ENCODE results near the gene ALX4. TPM values are rescaled to one million over a fixed set of nuclear protein-coding genes. Genes with fewer than 3 reads are reported as not detected.
A peak's percentile ranks its signal among the peaks of the same experiment; 100 is the strongest.

ALX4 gene
- total and polyA plus RNA-seq, 5 donors from 2014 or later = not detected

DNA sequence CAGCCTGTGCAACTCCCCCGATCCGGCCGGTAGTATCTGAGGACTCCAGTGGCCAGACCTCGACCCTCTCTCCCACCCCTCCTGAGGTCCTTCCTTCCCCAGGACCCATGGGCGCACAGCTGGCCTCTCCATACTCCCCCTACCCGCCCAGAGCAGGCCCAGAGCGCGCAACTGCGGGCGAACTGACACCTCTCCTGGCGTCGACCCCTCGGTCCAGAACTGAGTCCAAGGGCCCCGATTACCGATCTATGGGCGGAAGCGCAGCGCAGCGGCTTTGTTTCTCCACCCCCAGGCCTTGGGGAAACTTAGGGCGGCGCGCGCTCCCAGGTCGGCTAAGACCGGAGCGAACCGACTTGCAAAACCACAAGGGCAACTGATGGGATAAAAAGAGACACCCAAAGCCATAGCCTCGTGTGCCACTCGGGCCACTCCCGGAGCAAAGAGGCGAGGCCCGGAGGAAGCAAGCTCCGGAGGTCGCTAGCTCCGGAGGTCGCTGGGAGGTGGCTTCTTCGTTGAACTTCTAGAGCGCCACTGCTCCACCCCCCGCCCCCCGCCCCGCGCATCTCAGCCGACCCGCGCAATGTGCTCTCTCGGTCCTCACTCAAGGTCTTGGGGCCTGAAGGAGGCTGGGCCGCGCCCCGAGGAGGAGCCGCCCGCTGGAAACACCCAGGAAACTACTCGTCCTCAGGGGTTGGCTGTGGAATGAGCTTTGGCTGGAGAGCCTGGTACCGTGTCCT lies 9.8 kb upstream of the ALX4 start:
- H3K4me3 ChIP-seq (ENCODE audit: low read depth, low read length) = no peak overlapping the region
- Mint-ChIP-seq H3K9me3 (peaks cover 0 to 8% (median 0%) of the 10 kb centered on the region in 7 donors), H3K4me3 (no peak overlapping the region), H3K36me3 (no peaks in the 10 kb centered on the region), H3K27me3 (peaks cover 88% of the 10 kb centered on the region), H3K4me1 (peaks cover 0 to 14% (median 8%) of the 10 kb centered on the region in 4 donors), H3K27ac (no peak overlapping the region)
- H3K27me3 ChIP-seq (ENCODE audit: control insufficient read depth, insufficient read depth, low read length) = peaks cover 56% of the 10 kb centered on the region
- H3K9me3 ChIP-seq (ENCODE audit: control insufficient read depth in 2 of 2, low read length in 2 of 2) = no peaks in the 10 kb centered on the region
- H3K4me1 ChIP-seq (ENCODE audit: control insufficient read depth, insufficient read depth, low read length, poor library complexity, severe bottlenecking) = peaks cover 7% of the 10 kb centered on the region
- no peaks in the 10 kb centered on the region for H3K36me3 ChIP-seq (ENCODE audit: control insufficient read depth, insufficient read depth, low read length)
- H3K27ac ChIP-seq (ENCODE audit: insufficient read depth, low read length, poor library complexity, severe bottlenecking) = no peak overlapping the region
- ATAC-seq (ENCODE audit: low read depth in 2 of 2) = no peak
- DNase-seq = no peak

DNA sequence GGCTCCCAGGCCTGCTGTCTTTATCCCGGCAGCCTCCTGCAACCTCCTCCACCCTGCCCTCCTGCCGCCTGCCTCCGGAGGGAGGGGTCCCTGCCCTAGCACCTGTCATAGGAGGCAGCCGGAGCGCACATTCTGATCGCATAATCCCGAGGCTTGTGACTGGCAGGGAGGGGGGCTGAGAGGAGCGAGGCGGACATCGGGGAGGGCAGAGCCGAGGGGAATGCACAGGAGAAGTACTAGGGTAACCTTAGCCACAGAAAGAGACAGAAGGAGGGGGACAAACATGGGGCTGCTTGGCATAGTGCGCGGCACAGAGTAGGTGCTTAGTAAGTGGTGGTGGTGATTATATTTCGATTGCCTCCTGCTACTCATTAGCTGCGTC lies 9.2 kb upstream of the ALX4 start:
- Histone ChIP-seq H3K9me3 (ENCODE audit: control insufficient read depth in 2 of 2, low read length in 2 of 2) (no peaks in the 10 kb centered on the region), H3K27ac (ENCODE audit: insufficient read depth, low read length, poor library complexity, severe bottlenecking) (no peak overlapping the region), H3K4me1 (ENCODE audit: control insufficient read depth, insufficient read depth, low read length, poor library complexity, severe bottlenecking) (peaks cover 7% of the 10 kb centered on the region), H3K36me3 (ENCODE audit: control insufficient read depth, insufficient read depth, low read length) (no peaks in the 10 kb centered on the region), H3K4me3 (ENCODE audit: low read depth, low read length) (no peak overlapping the region), H3K27me3 (ENCODE audit: control insufficient read depth, insufficient read depth, low read length) (peaks cover 57% of the 10 kb centered on the region)
- H3K36me3 Mint-ChIP-seq = no peaks in the 10 kb centered on the region
- H3K9me3 Mint-ChIP-seq = peaks cover 0 to 8% (median 0%) of the 10 kb centered on the region in 7 donors
- peaks cover 88% of the 10 kb centered on the region for H3K27me3 Mint-ChIP-seq
- H3K4me1 Mint-ChIP-seq = peaks cover 0 to 14% (median 8%) of the 10 kb centered on the region in 4 donors
- ATAC-seq (ENCODE audit: low read depth in 2 of 2) = no peak
- H3K4me3 Mint-ChIP-seq = peak overlapping the region in 1 of 4 donors; percentile 15
- no peak overlapping the region for H3K27ac Mint-ChIP-seq
- no peak for DNase-seq

DNA sequence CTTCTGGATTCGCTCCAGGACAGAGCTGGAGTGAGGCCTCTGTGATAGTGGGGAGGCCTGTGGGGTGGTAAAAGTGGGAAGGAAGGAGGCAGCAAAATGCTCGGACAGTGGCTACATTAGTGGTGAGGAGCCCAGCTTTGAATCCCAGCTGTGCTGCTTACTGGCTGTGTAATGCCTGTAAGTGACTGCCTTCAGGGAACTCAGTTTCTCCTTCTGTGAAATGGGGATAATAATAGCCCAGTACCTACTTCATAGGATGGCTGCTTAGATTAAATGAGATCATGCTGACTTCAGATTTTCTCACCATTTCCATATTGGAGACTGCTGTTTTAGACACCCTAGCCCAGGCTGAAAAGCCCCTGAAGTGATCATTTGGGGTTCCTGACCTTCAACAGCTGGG lies 8.4 kb upstream of the ALX4 start:
- peaks cover 0 to 8% (median 0%) of the 10 kb centered on the region in 7 donors for H3K9me3 Mint-ChIP-seq
- Histone ChIP-seq H3K4me1 (ENCODE audit: control insufficient read depth, insufficient read depth, low read length, poor library complexity, severe bottlenecking) (peaks cover 7% of the 10 kb centered on the region), H3K27ac (ENCODE audit: insufficient read depth, low read length, poor library complexity, severe bottlenecking) (no peak overlapping the region), H3K4me3 (ENCODE audit: low read depth, low read length) (no peak overlapping the region), H3K9me3 (ENCODE audit: control insufficient read depth in 2 of 2, low read length in 2 of 2) (no peaks in the 10 kb centered on the region), H3K36me3 (ENCODE audit: control insufficient read depth, insufficient read depth, low read length) (no peaks in the 10 kb centered on the region), H3K27me3 (ENCODE audit: control insufficient read depth, insufficient read depth, low read length) (peaks cover 58% of the 10 kb centered on the region)
- peak overlapping the region in 1 of 4 donors; percentile 54 for H3K4me3 Mint-ChIP-seq
- H3K27ac Mint-ChIP-seq = no peak overlapping the region
- ATAC-seq (ENCODE audit: low read depth in 2 of 2) (no peak), DNase-seq (no peak)
- H3K4me1 Mint-ChIP-seq = peaks cover 3 to 14% (median 8%) of the 10 kb centered on the region in 4 donors
- H3K27me3 Mint-ChIP-seq = peaks cover 92% of the 10 kb centered on the region
- no peaks in the 10 kb centered on the region for H3K36me3 Mint-ChIP-seq

DNA sequence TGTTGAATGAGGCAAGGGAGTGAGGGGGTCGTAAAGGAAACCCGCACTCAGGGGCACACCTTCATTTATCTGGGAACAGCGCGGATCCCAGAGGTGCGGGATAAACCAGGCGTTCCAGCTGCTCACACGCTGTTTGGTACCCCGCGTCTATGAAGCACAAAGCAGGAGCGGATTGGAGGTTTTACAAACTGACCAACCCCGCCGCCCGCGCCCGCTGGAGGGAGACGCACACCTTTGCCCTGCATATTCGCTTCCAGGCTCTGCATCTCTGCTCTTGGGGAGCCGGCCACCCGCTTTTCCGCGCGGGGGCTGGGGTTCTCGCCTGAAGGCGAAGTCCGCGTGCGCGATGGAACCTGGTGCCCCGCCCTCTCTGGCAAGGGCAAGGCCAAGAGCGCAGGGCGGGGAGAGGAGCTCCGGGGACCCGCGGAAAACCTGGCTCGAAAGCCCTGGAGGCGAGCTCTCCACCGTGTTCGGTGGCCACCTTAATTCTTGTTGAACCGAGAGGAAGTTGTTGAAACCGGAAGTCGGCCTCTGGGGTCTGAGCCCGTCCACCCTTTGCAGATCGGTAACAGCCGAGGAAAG lies 6.8 kb upstream of the ALX4 start:
- peak overlapping the region; percentile 19 for H3K4me3 ChIP-seq (ENCODE audit: low read depth, low read length)
- Mint-ChIP-seq H3K4me3 (peak overlapping the region in 2 of 4 donors; percentile 41 to 67), H3K9me3 (peaks cover 0 to 8% (median 0%) of the 10 kb centered on the region in 7 donors), H3K4me1 (peaks cover 5 to 18% (median 9%) of the 10 kb centered on the region in 4 donors), H3K27me3 (peaks cover 93% of the 10 kb centered on the region), H3K36me3 (no peaks in the 10 kb centered on the region), H3K27ac (peak overlapping the region in 1 of 3 donors; percentile 9)
- H3K27ac ChIP-seq (ENCODE audit: insufficient read depth, low read length, poor library complexity, severe bottlenecking) = no peak overlapping the region
- no peak for DNase-seq
- H3K27me3 ChIP-seq (ENCODE audit: control insufficient read depth, insufficient read depth, low read length) = peaks cover 54% of the 10 kb centered on the region
- no peaks in the 10 kb centered on the region for H3K9me3 ChIP-seq (ENCODE audit: control insufficient read depth in 2 of 2, low read length in 2 of 2)
- ATAC-seq (ENCODE audit: low read depth in 2 of 2) = no peak
- peaks cover 7% of the 10 kb centered on the region for H3K4me1 ChIP-seq (ENCODE audit: control insufficient read depth, insufficient read depth, low read length, poor library complexity, severe bottlenecking)
- H3K36me3 ChIP-seq (ENCODE audit: control insufficient read depth, insufficient read depth, low read length) = no peaks in the 10 kb centered on the region

DNA sequence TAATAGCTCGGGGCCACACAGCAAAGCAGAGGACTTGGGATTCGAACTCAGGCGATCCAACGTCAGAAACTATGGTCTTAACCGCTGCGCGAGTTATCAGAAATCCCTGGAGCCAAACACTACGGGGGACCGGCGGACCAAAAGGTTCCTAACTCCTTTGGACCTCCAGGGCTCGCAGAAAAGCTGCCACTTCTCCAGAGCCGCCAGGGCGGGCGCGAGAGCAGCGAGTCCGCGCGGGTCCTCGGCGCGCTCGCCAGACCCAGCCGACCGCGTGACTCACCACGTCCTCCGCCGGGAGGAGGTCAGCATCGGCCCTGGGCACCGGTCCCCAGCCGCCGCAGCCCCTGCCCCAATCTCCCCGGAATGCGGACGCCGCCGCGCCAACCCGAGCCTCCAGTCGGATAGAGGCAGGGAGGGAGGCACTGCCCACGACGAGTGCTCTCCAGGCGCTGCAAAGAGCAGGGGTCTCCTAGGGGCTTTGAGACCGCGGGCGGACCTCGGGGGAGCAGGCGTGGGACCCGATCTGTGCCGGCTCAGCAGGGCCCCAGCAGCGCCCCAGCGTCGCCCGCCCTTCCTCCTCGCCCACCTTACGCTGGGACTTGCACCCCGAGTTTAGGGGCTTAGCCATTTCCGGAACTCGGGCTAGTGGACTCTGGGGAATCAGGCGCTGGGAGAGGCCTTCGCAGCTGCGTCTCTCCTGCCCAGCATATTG lies 6.2 kb upstream of the ALX4 start:
- H3K27me3 ChIP-seq (ENCODE audit: control insufficient read depth, insufficient read depth, low read length) = peaks cover 50% of the 10 kb centered on the region
- no peak for ATAC-seq (ENCODE audit: low read depth in 2 of 2)
- H3K4me3 ChIP-seq (ENCODE audit: low read depth, low read length) = no peak overlapping the region
- H3K9me3 ChIP-seq (ENCODE audit: control insufficient read depth in 2 of 2, low read length in 2 of 2) = no peaks in the 10 kb centered on the region
- Mint-ChIP-seq H3K9me3 (peaks cover 0 to 6% (median 0%) of the 10 kb centered on the region in 7 donors), H3K36me3 (no peaks in the 10 kb centered on the region), H3K27ac (peak overlapping the region in 1 of 3 donors; percentile 9), H3K27me3 (peaks cover 93% of the 10 kb centered on the region), H3K4me3 (peak overlapping the region in 1 of 4 donors; percentile 41), H3K4me1 (peaks cover 5 to 20% (median 9%) of the 10 kb centered on the region in 4 donors)
- H3K4me1 ChIP-seq (ENCODE audit: control insufficient read depth, insufficient read depth, low read length, poor library complexity, severe bottlenecking) = peaks cover 7% of the 10 kb centered on the region
- no peak for DNase-seq
- H3K36me3 ChIP-seq (ENCODE audit: control insufficient read depth, insufficient read depth, low read length) = no peaks in the 10 kb centered on the region
- no peak overlapping the region for H3K27ac ChIP-seq (ENCODE audit: insufficient read depth, low read length, poor library complexity, severe bottlenecking)

DNA sequence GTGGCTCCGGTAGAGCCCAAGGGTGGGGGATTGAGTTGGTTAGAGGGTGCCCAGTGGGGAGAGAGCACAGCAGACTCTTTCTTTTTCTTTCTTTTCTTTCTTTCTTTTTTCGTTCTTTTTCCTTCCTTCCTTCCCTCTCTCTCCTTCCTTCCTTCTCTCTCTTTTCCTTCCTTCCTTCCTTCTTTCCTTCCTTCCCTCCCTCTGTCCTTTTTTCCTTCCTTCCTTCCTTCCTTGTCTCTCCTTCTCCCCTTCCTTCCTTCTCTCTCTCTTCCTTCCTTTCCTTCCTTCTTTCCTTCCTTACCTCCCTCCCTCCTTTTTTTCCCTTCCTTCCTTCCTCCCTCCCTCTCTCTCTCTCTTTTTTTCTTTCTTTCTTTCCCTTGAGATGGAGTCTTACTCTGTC lies 4.8 kb upstream of the ALX4 start:
- Histone ChIP-seq H3K4me1 (ENCODE audit: control insufficient read depth, insufficient read depth, low read length, poor library complexity, severe bottlenecking) (peaks cover 12% of the 10 kb centered on the region), H3K27me3 (ENCODE audit: control insufficient read depth, insufficient read depth, low read length) (peaks cover 44% of the 10 kb centered on the region), H3K36me3 (ENCODE audit: control insufficient read depth, insufficient read depth, low read length) (no peaks in the 10 kb centered on the region), H3K9me3 (ENCODE audit: control insufficient read depth in 2 of 2, low read length in 2 of 2) (no peaks in the 10 kb centered on the region), H3K4me3 (ENCODE audit: low read depth, low read length) (no peak overlapping the region), H3K27ac (ENCODE audit: insufficient read depth, low read length, poor library complexity, severe bottlenecking) (no peak overlapping the region)
- H3K36me3 Mint-ChIP-seq = no peaks in the 10 kb centered on the region
- ATAC-seq (ENCODE audit: low read depth in 2 of 2) (no peak), DNase-seq (no peak)
- peaks cover 5 to 20% (median 10%) of the 10 kb centered on the region in 4 donors for H3K4me1 Mint-ChIP-seq
- H3K4me3 Mint-ChIP-seq = no peak overlapping the region
- H3K27ac Mint-ChIP-seq = no peak overlapping the region
- H3K9me3 Mint-ChIP-seq = peaks cover 0 to 4% (median 0%) of the 10 kb centered on the region in 7 donors
- peaks cover 92% of the 10 kb centered on the region for H3K27me3 Mint-ChIP-seq

DNA sequence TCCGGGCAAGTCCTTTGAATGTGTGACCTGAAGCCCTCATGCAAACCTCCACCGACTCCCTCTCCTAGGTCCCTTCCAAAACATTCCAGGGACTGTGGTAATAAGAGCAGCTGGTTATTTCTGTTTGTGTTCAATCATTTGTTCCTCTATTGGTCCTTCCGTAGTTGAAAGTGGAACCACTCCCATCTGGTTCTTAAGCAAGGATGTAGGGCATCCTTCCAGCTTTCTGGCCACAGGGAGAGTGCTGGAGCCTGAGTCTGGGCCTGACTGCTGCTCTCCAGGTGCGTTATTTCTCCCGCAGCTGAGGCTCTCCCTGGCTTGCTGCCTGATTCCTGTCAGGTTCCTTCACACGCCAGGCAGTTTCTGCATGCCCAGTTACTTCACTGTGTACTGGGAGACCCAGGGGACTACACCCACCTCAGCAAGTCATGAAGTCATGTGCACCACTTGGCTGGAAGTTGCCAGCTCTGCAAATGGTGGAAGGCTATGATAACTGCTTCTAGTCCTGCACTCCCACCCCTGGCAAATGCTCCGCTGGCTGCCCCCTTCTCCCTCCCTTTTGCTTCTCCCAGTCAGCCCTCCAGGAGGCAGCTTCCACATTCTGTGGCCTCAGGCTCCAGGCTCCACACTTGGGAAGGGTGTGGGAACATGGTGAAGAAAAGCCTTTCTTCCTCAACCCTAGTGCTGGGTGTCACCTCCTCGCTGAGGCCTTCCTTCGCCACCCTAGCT lies 4.0 kb upstream of the ALX4 start:
- peaks cover 84% of the 10 kb centered on the region for H3K27me3 Mint-ChIP-seq
- H3K9me3 ChIP-seq (ENCODE audit: control insufficient read depth in 2 of 2, low read length in 2 of 2) = no peaks in the 10 kb centered on the region
- peaks cover 0 to 4% (median 0%) of the 10 kb centered on the region in 7 donors for H3K9me3 Mint-ChIP-seq
- no peak overlapping the region for H3K4me3 ChIP-seq (ENCODE audit: low read depth, low read length)
- peaks cover 16% of the 10 kb centered on the region for H3K4me1 ChIP-seq (ENCODE audit: control insufficient read depth, insufficient read depth, low read length, poor library complexity, severe bottlenecking)
- peak overlapping the region in 1 of 4 donors; percentile 23 for H3K4me3 Mint-ChIP-seq
- ATAC-seq (ENCODE audit: low read depth in 2 of 2) (no peak), DNase-seq (no peak)
- no peaks in the 10 kb centered on the region for H3K36me3 ChIP-seq (ENCODE audit: control insufficient read depth, insufficient read depth, low read length)
- no peak overlapping the region for H3K27ac ChIP-seq (ENCODE audit: insufficient read depth, low read length, poor library complexity, severe bottlenecking)
- no peaks in the 10 kb centered on the region for H3K36me3 Mint-ChIP-seq
- peaks cover 5 to 21% (median 10%) of the 10 kb centered on the region in 4 donors for H3K4me1 Mint-ChIP-seq
- H3K27me3 ChIP-seq (ENCODE audit: control insufficient read depth, insufficient read depth, low read length) = peaks cover 41% of the 10 kb centered on the region
- no peak overlapping the region for H3K27ac Mint-ChIP-seq

All from CD4-positive, CD25-positive, alpha-beta regulatory T cell (primary cell).